Lower lobe of right lung (tissue), 2 donors: ENCODE measurements around the gene SNTG2. TPM values are rescaled to one million over a fixed set of nuclear protein-coding genes. Genes with fewer than 3 reads are reported as not detected.
A peak's percentile ranks its signal among the peaks of the same experiment; 100 is the strongest.

ENCODE experiments used
- ATAC-seq, 2 donors: fragments of 200-7000 bp; cut with Tn5 transposase; one replicate each; pipeline ENCODE4 v1.9.1; 2020 to 2022; ENCODE audit warnings: mild to moderate bottlenecking in 2 of 2, moderate library complexity in 2 of 2
- DNase-seq: peaks from one replicate; pipeline ENCODE4 v3.0.0-alpha.2; 2020
- H3K27ac ChIP-seq: fragments of 200-600 bp; one replicate; pipeline ENCODE4 v1.8.0; 2022
- H3K27me3 ChIP-seq: fragments of 200-600 bp; one replicate; pipeline ENCODE4 v1.8.0; 2022; ENCODE audit warnings: low read depth
- H3K36me3 ChIP-seq: fragments of 200-600 bp; one replicate; pipeline ENCODE4 v1.8.0; 2022; ENCODE audit warnings: mild to moderate bottlenecking
- H3K4me1 ChIP-seq: fragments of 200-600 bp; one replicate; pipeline ENCODE4 v1.8.0; 2022
- H3K4me3 ChIP-seq: fragments of 200-600 bp; one replicate; pipeline ENCODE4 v1.8.0; 2022; ENCODE audit warnings: mild to moderate bottlenecking
- H3K9me3 ChIP-seq: fragments of 200-600 bp; one replicate; pipeline ENCODE4 v1.8.0; 2022
- CTCF ChIP-seq: fragments of 200-600 bp; IDR thresholded peaks from one replicate; pipeline ENCODE4 v1.8.0; 2022; ENCODE audit warnings: antibody characterized with exemption, mild to moderate bottlenecking
- intact Hi-C: fragments of 100-400 bp; cut with DNase I; formaldehyde crosslinking; loops from one replicate; pipeline ENCODE4 v1.11.0; 2022
- total RNA-seq: library from RNA; stranded (reverse); fragmentation: NEBNext Ultra II Directional; extraction: Animal tissue kit (Norgen Biotek cat#: 25700); gene quantifications from one replicate; pipeline ENCODE4 v1.2.1, GENCODE V29; 2021
- donor health status: DM: no; HTN: yes; CAD: no; lungs with severe emphysema.

SNTG2 gene
- total RNA-seq, 1 donor from 2014 or later: 1.4 TPM

- DNase-seq (no peak), ATAC-seq (no peak)
- TF ChIP-seq CTCF: no peak
- Histone ChIP-seq H3K36me3 (no peaks in the 10 kb centered on the region), H3K4me3 (no peak overlapping the region), H3K27ac (no peak overlapping the region), H3K27me3 (no peaks in the 10 kb centered on the region), H3K4me1 (peaks cover 6% of the 10 kb centered on the region), H3K9me3 (no peaks in the 10 kb centered on the region)
- intact Hi-C loops: no loop called here
Observed at GRCh38 chr2:1173528-1173927, 222.9 kb downstream of the SNTG2 start.

- intact Hi-C loops: no loop called here
- Histone ChIP-seq H3K9me3 (no peaks in the 10 kb centered on the region), H3K27me3 (no peaks in the 10 kb centered on the region), H3K4me1 (no peaks in the 10 kb centered on the region), H3K36me3 (no peaks in the 10 kb centered on the region), H3K27ac (no peak overlapping the region), H3K4me3 (no peak overlapping the region)
- DNase-seq (no peak), ATAC-seq (no peak)
- TF ChIP-seq CTCF: no peak
Observed at GRCh38 chr2:1181893-1182292, 231.2 kb downstream of the SNTG2 start.

- Histone ChIP-seq H3K36me3 (no peaks in the 10 kb centered on the region), H3K9me3 (no peaks in the 10 kb centered on the region), H3K4me1 (no peaks in the 10 kb centered on the region), H3K4me3 (no peak overlapping the region), H3K27ac (no peak overlapping the region), H3K27me3 (no peaks in the 10 kb centered on the region)
- intact Hi-C loops: no loop called here
- TF ChIP-seq CTCF: no peak
- no peak for DNase-seq
- no peak for ATAC-seq
Observed at GRCh38 chr2:1183300-1183699, 232.7 kb downstream of the SNTG2 start.

GRCh38 chr2:1186421-1186820 lies 235.8 kb downstream of the SNTG2 start:
- H3K4me1 ChIP-seq: no peaks in the 10 kb centered on the region
- intact Hi-C loops: no loop called here
- H3K9me3 ChIP-seq: no peaks in the 10 kb centered on the region
- no peaks in the 10 kb centered on the region for H3K36me3 ChIP-seq
- TF ChIP-seq CTCF: no peak
- no peak for DNase-seq
- H3K27me3 ChIP-seq: no peaks in the 10 kb centered on the region
- no peak overlapping the region for H3K4me3 ChIP-seq
- H3K27ac ChIP-seq: no peak overlapping the region
- ATAC-seq: peak in 1 of 2 donors; percentile 28

- H3K36me3 ChIP-seq: no peaks in the 10 kb centered on the region
- TF ChIP-seq CTCF: no peak
- H3K27ac ChIP-seq: no peak overlapping the region
- H3K9me3 ChIP-seq: no peaks in the 10 kb centered on the region
- ATAC-seq: no peak
- DNase-seq: no peak
- H3K4me1 ChIP-seq: no peaks in the 10 kb centered on the region
- no peaks in the 10 kb centered on the region for H3K27me3 ChIP-seq
- intact Hi-C loops: no loop called here
- no peak overlapping the region for H3K4me3 ChIP-seq
Observed at GRCh38 chr2:1187189-1187588, 236.5 kb downstream of the SNTG2 start.

- intact Hi-C loops: no loop called here
- Histone ChIP-seq H3K4me1 (no peaks in the 10 kb centered on the region), H3K4me3 (no peak overlapping the region), H3K9me3 (peaks cover 14% of the 10 kb centered on the region), H3K27me3 (no peaks in the 10 kb centered on the region), H3K27ac (no peak overlapping the region), H3K36me3 (no peaks in the 10 kb centered on the region)
- no peak for TF ChIP-seq CTCF
- no peak for DNase-seq
- ATAC-seq: no peak
Observed at GRCh38 chr2:1192121-1192520, 241.5 kb downstream of the SNTG2 start.
